Effector memory CD8-positive, alpha-beta T cell (primary cell): ENCODE results near the gene PKD1.
"Not testable (repeated sequence)": the region's sequence is repeated elsewhere in the genome, so short reads cannot be mapped to it uniquely, and the experiment has no call there.

Experiments used
- ATAC-seq: fragments of 150-1000 bp; cut with Tn5 transposase; replicated peaks from 2 replicates; pipeline ENCODE4 v1.10.0; 2021; ENCODE audit warnings: mild to moderate bottlenecking, moderate library complexity
- DNase-seq, 3 experiments: peaks; one replicate each; pipeline ENCODE4 v3.0.0; 2021
- H3K27ac Mint-ChIP-seq, 2 donors: one replicate each; pipeline ENCODE4 v1.8.0; 2022; ENCODE audit warnings: mild to moderate bottlenecking in 2 of 2, mixed read lengths in 2 of 2, moderate library complexity in 2 of 2
- H3K27me3 Mint-ChIP-seq, 2 donors: one replicate each; pipeline ENCODE4 v1.8.0; 2022; ENCODE audit warnings: mixed read lengths in 2 of 2
- H3K36me3 Mint-ChIP-seq: one replicate; pipeline ENCODE4 v1.8.0; 2022; ENCODE audit warnings: mild to moderate bottlenecking, moderate library complexity, mixed read lengths; ENCODE audit not compliant: insufficient read depth
- H3K4me1 Mint-ChIP-seq, 2 donors: one replicate each; pipeline ENCODE4 v1.8.0; 2022; ENCODE audit warnings: low read depth in 2 of 2, mixed read lengths in 2 of 2
- H3K4me3 Mint-ChIP-seq, 2 donors: one replicate each; pipeline ENCODE4 v1.8.0; 2022; ENCODE audit warnings: mild to moderate bottlenecking in 2 of 2, mixed read lengths in 2 of 2, moderate library complexity in 2 of 2
- H3K9me3 Mint-ChIP-seq, 2 donors: one replicate each; pipeline ENCODE4 v1.8.0; 2022; ENCODE audit warnings: mixed read lengths in 2 of 2

Gene PKD1

GRCh38 chr16:2121325-2121724 is 14.4 kb downstream of the PKD1 start:
- not testable (repeated sequence) for H3K27me3 Mint-ChIP-seq, H3K4me3 Mint-ChIP-seq, H3K36me3 Mint-ChIP-seq, H3K4me1 Mint-ChIP-seq, DNase-seq, H3K9me3 Mint-ChIP-seq, H3K27ac Mint-ChIP-seq
- ATAC-seq: peak; percentile 53

- not testable (repeated sequence) for ATAC-seq, DNase-seq, H3K27me3 Mint-ChIP-seq, H3K9me3 Mint-ChIP-seq, H3K27ac Mint-ChIP-seq, H3K36me3 Mint-ChIP-seq, H3K4me1 Mint-ChIP-seq, H3K4me3 Mint-ChIP-seq
Measured at GRCh38 chr16:2117960-2118722, 17.6 kb downstream of the PKD1 start.

DNA sequence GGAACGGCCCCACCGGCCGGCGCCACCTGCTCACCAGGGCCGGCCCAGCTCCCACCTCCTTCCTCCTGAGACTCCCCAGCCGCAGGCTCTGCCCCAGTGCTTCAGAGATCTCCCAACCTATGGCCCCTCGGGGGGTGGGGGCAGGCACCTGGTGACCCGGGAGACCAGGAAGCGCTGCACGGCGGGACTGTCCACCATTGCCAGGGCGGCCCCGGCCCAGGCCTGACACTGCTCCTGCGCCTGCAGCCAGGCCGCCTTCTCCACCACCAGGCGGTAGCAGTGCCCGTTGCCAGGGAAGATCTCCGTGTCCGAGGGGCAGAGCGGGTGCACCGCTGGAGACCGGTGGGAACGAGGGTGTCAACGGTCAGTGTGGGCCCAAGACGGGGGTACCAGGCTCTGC is 18.4 kb downstream of the PKD1 start:
- not testable (repeated sequence) for H3K36me3 Mint-ChIP-seq, H3K9me3 Mint-ChIP-seq, H3K27ac Mint-ChIP-seq, H3K4me3 Mint-ChIP-seq, ATAC-seq, H3K4me1 Mint-ChIP-seq, H3K27me3 Mint-ChIP-seq, DNase-seq

GRCh38 chr16:2116428-2116827 is 19.3 kb downstream of the PKD1 start:
- ATAC-seq, H3K27ac Mint-ChIP-seq, H3K36me3 Mint-ChIP-seq, H3K4me3 Mint-ChIP-seq, H3K4me1 Mint-ChIP-seq, H3K27me3 Mint-ChIP-seq, DNase-seq, H3K9me3 Mint-ChIP-seq: not testable (repeated sequence)

DNA sequence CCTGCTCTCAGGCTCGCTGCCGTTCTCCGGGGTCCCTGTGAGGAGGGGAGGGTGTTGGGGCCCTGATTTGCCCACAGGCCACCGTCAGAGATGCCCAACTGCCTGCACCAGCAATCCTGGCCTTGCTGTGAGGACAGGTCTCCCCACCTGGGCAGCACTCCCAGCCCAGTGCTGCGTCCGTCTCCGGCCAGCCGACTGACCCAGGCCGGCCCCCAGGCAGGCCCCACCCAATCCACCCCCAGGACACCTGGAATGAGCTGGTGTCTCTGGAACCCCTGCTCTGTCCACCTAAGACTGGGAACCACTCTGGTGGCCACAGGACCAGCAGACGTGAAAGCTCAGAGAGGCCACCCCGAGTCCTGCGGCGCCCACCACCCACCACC is 20.1 kb downstream of the PKD1 start:
- Mint-ChIP-seq H3K9me3 (no peaks in the 10 kb centered on the region), H3K27ac (no peak overlapping the region), H3K4me1 (peaks cover 0 to 5% of the 10 kb centered on the region in 2 donors), H3K4me3 (no peak overlapping the region), H3K36me3 (peaks cover 6% of the 10 kb centered on the region), H3K27me3 (no peaks in the 10 kb centered on the region)
- no peak for ATAC-seq
- DNase-seq: no peak

DNA sequence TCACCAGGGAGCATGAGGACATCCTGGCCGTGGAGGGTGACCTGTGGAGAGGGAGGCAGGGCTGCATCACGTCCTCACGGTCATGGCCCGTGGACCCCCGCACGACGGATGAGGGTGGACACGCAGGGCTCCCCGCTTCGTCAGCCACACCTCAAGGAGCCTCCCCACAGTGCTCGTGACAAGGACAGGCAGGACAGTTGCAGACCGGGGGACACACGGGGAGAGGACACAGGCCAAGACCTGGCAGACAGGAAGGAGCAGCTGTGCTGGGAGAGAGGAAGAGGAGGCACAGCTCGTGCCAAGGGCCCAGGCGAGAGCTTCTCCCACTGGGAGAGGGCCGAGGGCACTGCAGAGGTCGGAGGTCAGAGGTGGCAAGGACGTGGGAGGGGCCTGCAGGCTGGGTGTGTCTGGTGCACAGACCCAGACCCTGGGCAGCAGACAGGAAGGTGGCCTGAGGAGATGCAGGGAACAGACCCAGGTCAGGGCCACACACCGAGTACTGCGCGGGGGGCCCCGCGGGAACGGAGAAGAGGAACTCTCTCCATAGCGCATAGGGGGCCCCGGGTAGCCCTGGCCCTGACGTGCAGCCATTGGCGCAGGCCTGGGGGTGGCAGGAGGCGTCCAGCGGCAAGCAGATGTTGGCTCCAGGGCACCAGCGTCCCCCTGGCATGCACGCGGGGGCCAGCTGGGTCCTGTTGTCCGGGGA is 20.7 kb downstream of the PKD1 start:
- not testable (repeated sequence) for DNase-seq, H3K27me3 Mint-ChIP-seq, H3K4me1 Mint-ChIP-seq, H3K9me3 Mint-ChIP-seq, ATAC-seq, H3K4me3 Mint-ChIP-seq, H3K36me3 Mint-ChIP-seq, H3K27ac Mint-ChIP-seq

DNA sequence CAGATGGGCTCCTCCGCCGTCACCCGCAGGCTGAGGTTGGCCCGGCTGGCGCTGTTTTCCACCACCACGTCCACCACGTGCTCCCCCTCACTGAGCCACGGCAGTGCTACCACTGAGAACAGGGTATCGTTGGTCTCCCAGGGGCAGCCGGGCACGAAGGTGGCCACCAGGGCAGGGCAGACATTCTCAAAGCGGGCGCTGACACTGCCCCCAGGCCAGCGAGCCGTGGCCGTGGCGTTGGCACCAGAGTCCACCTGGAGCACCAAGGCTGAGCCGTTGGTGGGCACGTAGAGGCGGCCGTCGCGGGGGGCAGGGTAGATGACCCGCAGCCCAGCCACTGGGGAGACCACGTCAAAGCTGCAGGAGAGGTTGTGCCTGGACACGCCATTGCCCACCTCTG is 21.5 kb downstream of the PKD1 start:
- ATAC-seq, H3K27me3 Mint-ChIP-seq, DNase-seq, H3K4me1 Mint-ChIP-seq, H3K4me3 Mint-ChIP-seq, H3K36me3 Mint-ChIP-seq, H3K27ac Mint-ChIP-seq, H3K9me3 Mint-ChIP-seq: not testable (repeated sequence)

GRCh38 chr16:2112539-2113106 is 23.1 kb downstream of the PKD1 start:
- ATAC-seq, H3K4me3 Mint-ChIP-seq, DNase-seq, H3K9me3 Mint-ChIP-seq, H3K27ac Mint-ChIP-seq, H3K27me3 Mint-ChIP-seq, H3K4me1 Mint-ChIP-seq, H3K36me3 Mint-ChIP-seq: not testable (repeated sequence)

DNA sequence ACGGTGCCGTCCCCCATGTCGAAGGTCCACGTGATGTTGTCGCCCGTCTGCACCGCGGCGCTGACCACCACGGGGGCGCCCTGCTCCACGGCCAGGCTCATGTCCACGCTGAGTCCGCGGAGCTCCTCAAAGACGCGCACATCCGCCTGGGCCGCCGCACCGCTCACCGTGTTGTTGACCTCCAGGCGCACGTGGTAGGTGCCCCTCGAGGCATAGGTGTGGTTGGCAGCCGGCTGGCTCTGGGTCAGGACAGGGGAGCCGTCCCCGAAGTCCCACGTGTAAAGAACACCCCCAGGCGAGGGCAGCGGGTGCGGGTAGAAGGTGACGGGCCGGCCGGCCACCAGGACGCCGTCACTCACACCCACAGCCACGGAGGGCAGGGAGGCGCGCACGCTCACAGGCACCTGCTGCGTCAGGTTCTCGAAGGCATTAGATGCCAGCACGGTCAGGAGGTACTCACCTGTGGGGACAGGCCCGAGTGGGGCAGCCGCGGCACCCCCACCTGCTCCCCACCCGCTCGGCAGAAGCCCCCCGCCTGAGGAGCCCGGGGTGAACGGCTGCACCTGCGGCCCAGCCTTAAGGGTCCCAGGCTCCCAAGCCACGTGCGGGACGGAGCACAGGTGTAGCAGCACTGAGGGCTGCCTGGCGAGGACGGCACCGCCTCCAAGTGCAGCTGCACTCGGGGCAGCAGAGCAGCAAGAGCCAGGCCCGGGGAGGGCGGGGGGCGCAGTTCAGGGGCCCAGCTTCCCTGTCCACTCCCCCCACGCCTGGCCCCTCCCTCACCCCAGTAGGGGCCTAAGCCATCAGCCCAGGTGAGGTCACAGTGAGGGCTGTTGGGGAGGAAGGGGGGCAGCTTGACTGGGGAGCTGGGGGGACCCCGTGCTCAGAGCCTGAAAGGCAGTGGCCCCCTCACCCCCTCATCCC is 24.0 kb downstream of the PKD1 start:
- H3K4me3 Mint-ChIP-seq, DNase-seq, ATAC-seq, H3K9me3 Mint-ChIP-seq, H3K36me3 Mint-ChIP-seq, H3K27ac Mint-ChIP-seq, H3K27me3 Mint-ChIP-seq, H3K4me1 Mint-ChIP-seq: not testable (repeated sequence)

DNA sequence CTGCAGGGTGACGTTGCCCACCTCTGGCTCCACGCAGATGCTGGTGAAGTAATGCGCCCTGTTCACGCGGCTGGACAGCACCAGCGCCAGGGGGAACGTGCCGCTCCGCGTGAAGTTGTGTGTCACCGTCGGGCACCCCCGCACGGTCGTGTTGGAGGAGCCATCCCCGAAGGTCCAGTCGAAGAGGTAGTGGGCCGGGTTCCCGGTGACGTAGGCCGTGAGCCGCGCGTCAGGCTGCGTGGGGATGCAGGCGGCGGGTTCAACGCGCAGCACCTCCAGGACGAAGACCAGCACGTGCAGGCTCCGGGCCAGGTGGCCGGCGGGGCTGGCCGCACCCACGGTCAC is 24.7 kb downstream of the PKD1 start:
- not testable (repeated sequence) for H3K27me3 Mint-ChIP-seq, ATAC-seq

DNA sequence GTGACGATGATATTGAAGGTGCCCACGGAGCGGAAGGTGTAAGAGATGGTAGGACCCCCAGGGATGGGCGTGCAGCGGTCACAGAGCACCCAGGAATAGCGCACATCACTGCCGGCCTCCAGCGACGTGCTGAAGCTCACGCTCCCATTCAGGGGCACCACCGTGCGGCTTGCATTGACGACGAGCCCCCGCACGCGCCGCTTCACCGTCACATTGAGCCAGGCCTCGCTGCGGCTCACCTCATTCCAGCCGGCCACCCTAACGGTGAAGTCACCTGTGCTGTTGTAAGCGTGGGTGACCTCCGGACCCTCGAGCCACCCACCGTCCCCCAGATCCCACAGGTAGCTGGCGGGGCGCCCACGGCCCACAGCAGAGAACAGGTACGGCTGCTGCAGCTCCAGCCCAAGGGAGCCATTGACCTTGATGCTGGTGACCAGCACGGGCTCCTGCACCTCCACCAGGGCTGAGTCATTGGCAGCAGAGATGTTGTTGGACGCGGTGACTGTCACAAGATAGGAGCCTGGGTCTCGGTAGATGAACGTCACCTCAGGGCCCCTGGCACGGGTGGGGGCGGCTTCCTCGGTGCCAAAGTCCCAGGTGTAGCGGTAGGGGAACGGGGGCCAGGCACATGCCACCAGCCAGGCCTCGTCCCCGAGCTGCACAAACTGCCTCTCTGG is 25.2 kb downstream of the PKD1 start:
- H3K36me3 Mint-ChIP-seq, H3K4me1 Mint-ChIP-seq, H3K27me3 Mint-ChIP-seq, DNase-seq, H3K27ac Mint-ChIP-seq, H3K4me3 Mint-ChIP-seq, H3K9me3 Mint-ChIP-seq, ATAC-seq: not testable (repeated sequence)

More for the DNA sequence above, 24.7 kb downstream of the PKD1 start:
- H3K27ac Mint-ChIP-seq, H3K9me3 Mint-ChIP-seq, H3K4me1 Mint-ChIP-seq, H3K36me3 Mint-ChIP-seq, H3K4me3 Mint-ChIP-seq, DNase-seq: not testable (repeated sequence)

GRCh38 chr16:2109872-2110271 is 25.8 kb downstream of the PKD1 start:
- H3K27me3 Mint-ChIP-seq, H3K27ac Mint-ChIP-seq, H3K4me3 Mint-ChIP-seq, DNase-seq, H3K4me1 Mint-ChIP-seq, H3K9me3 Mint-ChIP-seq, ATAC-seq, H3K36me3 Mint-ChIP-seq: not testable (repeated sequence)

GRCh38 chr16:2109271-2109580 is 26.5 kb downstream of the PKD1 start:
- not testable (repeated sequence) for H3K4me3 Mint-ChIP-seq, H3K9me3 Mint-ChIP-seq, H3K27ac Mint-ChIP-seq, ATAC-seq, H3K4me1 Mint-ChIP-seq, H3K36me3 Mint-ChIP-seq, DNase-seq, H3K27me3 Mint-ChIP-seq
